HEK293 (cell line): ENCODE data around the gene SLC46A1.
A peak's percentile ranks its signal among the peaks of the same experiment; 100 is the strongest.

Experiments
- GLIS1 ChIP-seq: fragments of 450-650 bp; formaldehyde crosslinking; IDR thresholded peaks from 2 replicates; pipeline ENCODE4 v1.5.1; 2016; ENCODE audit warnings: missing biosample characterization, missing genetic modification characterization
- GLIS2 ChIP-seq: fragments of 450-650 bp; formaldehyde crosslinking; IDR thresholded peaks from 2 replicates; pipeline ENCODE4 v1.5.1; 2016; ENCODE audit warnings: missing biosample characterization, missing genetic modification characterization
- HIC1 ChIP-seq: fragments of 450-650 bp; formaldehyde crosslinking; IDR thresholded peaks from 2 replicates; pipeline ENCODE4 v1.5.1; 2016; ENCODE audit warnings: missing biosample characterization, missing genetic modification characterization
- KLF1 ChIP-seq: fragments of 450-650 bp; formaldehyde crosslinking; IDR thresholded peaks from 2 replicates; pipeline ENCODE4 v1.5.1; 2016; ENCODE audit warnings: missing biosample characterization, missing genetic modification characterization
- PBX3 ChIP-seq: sonication (generic); formaldehyde crosslinking; IDR thresholded peaks from 2 replicates; pipeline ENCODE4 v1.8.1; 2022; ENCODE audit warnings: mild to moderate bottlenecking, moderate library complexity, missing genetic modification reagents
- REPIN1 ChIP-seq: fragments of 450-650 bp; formaldehyde crosslinking; IDR thresholded peaks from 2 replicates; pipeline ENCODE4 v1.5.1; 2017; ENCODE audit warnings: missing biosample characterization, missing genetic modification characterization, low read depth
- TCF7L2 ChIP-seq: IDR thresholded peaks from 2 replicates; pipeline ENCODE4 v1.6.1; 2011; ENCODE audit warnings: low read depth, mild to moderate bottlenecking, inconsistent platforms, low read length, moderate library complexity, borderline replicate concordance
- TSHZ1 ChIP-seq: fragments of 450-650 bp; formaldehyde crosslinking; IDR thresholded peaks from 2 replicates; pipeline ENCODE4 v1.5.1; 2016; ENCODE audit warnings: missing biosample characterization, missing genetic modification characterization, borderline replicate concordance
- ZBTB20 ChIP-seq: fragments of 450-650 bp; formaldehyde crosslinking; IDR thresholded peaks from 2 replicates; pipeline ENCODE4 v1.5.1; 2016; ENCODE audit warnings: missing biosample characterization, missing genetic modification characterization
- ZBTB44 ChIP-seq: fragments of 450-650 bp; IDR thresholded peaks from 2 replicates; pipeline ENCODE4 v1.5.1; 2018; ENCODE audit warnings: missing biosample characterization, mild to moderate bottlenecking, missing genetic modification characterization
- ZBTB8A ChIP-seq: fragments of 450-650 bp; formaldehyde crosslinking; IDR thresholded peaks from 2 replicates; pipeline ENCODE4 v1.5.1; 2016; ENCODE audit warnings: missing biosample characterization, missing genetic modification characterization
- ZNF157 ChIP-seq: fragments of 450-650 bp; formaldehyde crosslinking; IDR thresholded peaks from 2 replicates; pipeline ENCODE4 v1.5.1; 2016; ENCODE audit warnings: missing biosample characterization, missing genetic modification characterization
- ZNF488 ChIP-seq: fragments of 450-650 bp; formaldehyde crosslinking; IDR thresholded peaks from 2 replicates; pipeline ENCODE4 v1.5.1; 2016; ENCODE audit warnings: missing biosample characterization, missing genetic modification characterization
- ZNF518A ChIP-seq: fragments of 450-650 bp; formaldehyde crosslinking; conservative IDR thresholded peaks from 2 replicates; pipeline ENCODE4 v1.5.1; 2016; ENCODE audit warnings: low read depth, missing biosample characterization, missing genetic modification characterization
- ZNF549 ChIP-seq: fragments of 450-650 bp; IDR thresholded peaks from 2 replicates; pipeline ENCODE4 v1.5.1; 2018; ENCODE audit warnings: missing biosample characterization, missing genetic modification characterization, mild to moderate bottlenecking, inconsistent platforms, moderate library complexity
- ZNF561 ChIP-seq: fragments of 450-650 bp; IDR thresholded peaks from 2 replicates; pipeline ENCODE4 v1.5.1; 2018; ENCODE audit warnings: missing biosample characterization, missing genetic modification characterization, borderline replicate concordance
- ZNF585B ChIP-seq: fragments of 450-650 bp; formaldehyde crosslinking; IDR thresholded peaks from 2 replicates; pipeline ENCODE4 v1.5.1; 2016; ENCODE audit warnings: missing biosample characterization, missing genetic modification characterization
- ZNF610 ChIP-seq: fragments of 450-650 bp; formaldehyde crosslinking; IDR thresholded peaks from 2 replicates; pipeline ENCODE4 v1.5.1; 2016; ENCODE audit warnings: missing biosample characterization, missing genetic modification characterization, borderline replicate concordance
- ZNF660 ChIP-seq: fragments of 450-650 bp; IDR thresholded peaks from 2 replicates; pipeline ENCODE4 v1.5.1; 2018; ENCODE audit warnings: missing biosample characterization, mild to moderate bottlenecking, missing genetic modification characterization
- ZNF837 ChIP-seq: fragments of 450-650 bp; formaldehyde crosslinking; IDR thresholded peaks from 2 replicates; pipeline ENCODE4 v1.5.1; 2016; ENCODE audit warnings: missing biosample characterization, missing genetic modification characterization
- ZSCAN5A ChIP-seq: fragments of 450-650 bp; formaldehyde crosslinking; IDR thresholded peaks from 2 replicates; pipeline ENCODE4 v1.5.1; 2016; ENCODE audit warnings: missing biosample characterization, missing genetic modification characterization
- ZXDB ChIP-seq: fragments of 450-650 bp; formaldehyde crosslinking; IDR thresholded peaks from 2 replicates; pipeline ENCODE4 v1.5.1; 2016; ENCODE audit warnings: missing biosample characterization, missing genetic modification characterization

Gene SLC46A1

GRCh38 chr17:28357061-28357900 lies 48.7 kb downstream of the SLC46A1 start, which contains the start of gene POLDIP2 (continued):
- TF ChIP-seq TSHZ1 (tag by site-specific recombination) (no peak), ZBTB8A (tag by site-specific recombination) (peak; percentile 90), PBX3 (CRISPR knock-in tag) (peak; percentile 53; the same call in 1 of the 2 replicates), ZNF561 (tag by site-specific recombination) (peak; percentile 94), ZNF660 (tag by site-specific recombination) (peak; percentile 91), ZNF549 (tag by site-specific recombination) (no peak), ZSCAN5A (tag by site-specific recombination) (peak; percentile 41; the same call in 1 of the 2 replicates), HIC1 (tag by site-specific recombination) (no peak), ZNF488 (0 out of 2 replicates have a peak, but pooled peaks have one; percentile 22), ZNF518A (tag by site-specific recombination) (peak; percentile 98), REPIN1 (no peak), ZNF157 (tag by site-specific recombination) (no peak), ZBTB20 (tag by site-specific recombination) (peak; percentile 45; the same call in 1 of the 2 replicates), ZNF585B (tag by site-specific recombination) (no peak), ZNF837 (tag by site-specific recombination) (no peak), TCF7L2 (no peak), ZBTB44 (tag by site-specific recombination) (0 out of 2 replicates have a peak, but pooled peaks have one; percentile 49), ZXDB (tag by site-specific recombination) (peak; percentile 85), KLF1 (0 out of 2 replicates have a peak, but pooled peaks have one; percentile 45), ZNF610 (tag by site-specific recombination) (no peak), GLIS1 (tag by site-specific recombination) (no peak), GLIS2 (tag by site-specific recombination) (peak; percentile 53)
